Measurements from ENCODE around the gene ARL15.

The ARL15 gene

DNA sequence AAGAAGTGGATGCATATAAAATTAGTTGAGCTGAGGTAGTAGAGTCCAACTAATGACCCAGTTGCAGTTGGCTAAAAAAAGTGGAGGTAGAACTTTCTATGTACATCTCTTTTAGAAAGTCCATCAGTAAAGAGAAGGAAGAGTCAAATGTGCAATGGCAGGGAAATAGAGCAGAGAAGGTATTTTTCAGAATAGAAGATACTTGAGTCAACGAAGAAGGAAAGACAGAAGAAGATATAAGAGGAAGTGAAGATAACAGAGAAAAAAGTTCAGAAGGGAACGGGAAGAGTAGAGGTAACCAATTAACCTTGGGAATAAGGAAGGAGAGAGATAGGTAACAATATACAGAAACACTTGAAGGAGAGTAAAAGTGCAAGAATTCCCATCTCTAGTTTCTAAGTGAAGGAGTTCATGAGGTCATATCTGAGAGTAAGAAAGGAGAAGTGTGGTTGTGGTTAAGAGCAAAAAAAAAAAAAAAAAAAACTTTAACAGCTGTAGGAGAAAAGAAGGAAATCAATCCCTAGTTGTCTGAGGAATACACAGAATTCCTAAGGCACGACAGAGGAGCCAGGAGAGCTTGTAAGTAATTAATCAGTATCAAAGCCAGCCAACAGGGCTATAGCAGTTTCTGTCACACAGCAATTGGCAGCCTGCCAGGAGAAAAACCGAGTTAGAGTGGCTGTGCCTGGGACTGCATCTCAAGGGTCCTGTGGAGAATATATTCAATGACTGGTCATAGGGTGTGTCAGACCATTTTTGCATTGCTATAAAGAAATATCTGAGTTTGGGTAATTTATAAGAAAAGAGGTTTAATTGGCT, 61.0 kb downstream of the ARL15 start:
- DNase-seq (ENCODE audit: low read depth), result no peak

DNA sequence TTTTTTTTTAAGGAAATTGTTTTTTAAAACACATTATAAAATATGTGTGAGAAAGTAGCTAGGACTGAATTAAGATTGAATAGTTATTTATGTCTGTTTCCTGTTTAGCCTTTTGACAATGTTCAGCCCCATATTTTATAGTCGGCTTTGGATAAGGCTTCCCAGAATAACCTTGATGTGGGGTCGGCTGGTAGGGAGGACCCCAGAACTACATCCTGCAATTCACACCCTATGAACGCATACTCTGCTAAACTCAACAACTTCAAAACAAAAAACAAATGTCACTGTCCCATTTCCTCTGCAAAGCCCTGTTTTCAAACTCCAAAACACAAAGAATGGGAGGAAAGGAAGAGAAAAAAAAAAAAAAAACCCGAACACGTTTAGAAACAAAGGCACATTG, 63.1 kb downstream of the ARL15 start:
- no peak for DNase-seq (ENCODE audit: low read depth)

DNA sequence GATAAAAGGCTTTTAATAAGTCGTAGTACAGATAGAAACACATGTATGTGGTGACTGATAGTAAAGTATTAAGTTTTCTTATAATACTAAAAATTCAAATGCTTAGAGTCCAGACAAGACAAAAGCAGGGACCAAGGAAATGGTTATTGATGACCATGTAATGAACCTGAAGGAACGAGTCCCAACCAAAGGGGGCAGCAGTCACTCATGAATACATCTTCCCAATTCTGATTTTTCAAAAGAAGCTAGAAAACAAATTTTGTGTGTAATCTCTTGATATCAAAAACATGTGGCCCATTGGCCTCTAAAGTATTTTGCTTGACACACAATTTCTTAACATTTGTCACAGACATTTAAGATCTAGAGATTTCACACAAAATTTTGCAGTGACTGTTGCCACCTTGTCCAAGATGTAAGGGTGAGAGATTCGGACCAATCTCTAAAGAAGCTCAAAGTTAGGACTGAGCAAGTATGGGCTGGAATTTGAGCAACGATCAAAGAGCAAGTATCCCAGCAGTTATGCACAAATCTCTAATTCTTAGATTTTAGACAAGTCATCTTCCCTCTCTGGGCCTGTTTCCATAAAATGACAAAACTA, 66.8 kb downstream of the ARL15 start:
- no peak for DNase-seq (ENCODE audit: low read depth)

- DNase-seq (ENCODE audit: low read depth), result no peak
Observed at GRCh38 chr5:54242297-54242696, 68.1 kb downstream of the ARL15 start.

DNA sequence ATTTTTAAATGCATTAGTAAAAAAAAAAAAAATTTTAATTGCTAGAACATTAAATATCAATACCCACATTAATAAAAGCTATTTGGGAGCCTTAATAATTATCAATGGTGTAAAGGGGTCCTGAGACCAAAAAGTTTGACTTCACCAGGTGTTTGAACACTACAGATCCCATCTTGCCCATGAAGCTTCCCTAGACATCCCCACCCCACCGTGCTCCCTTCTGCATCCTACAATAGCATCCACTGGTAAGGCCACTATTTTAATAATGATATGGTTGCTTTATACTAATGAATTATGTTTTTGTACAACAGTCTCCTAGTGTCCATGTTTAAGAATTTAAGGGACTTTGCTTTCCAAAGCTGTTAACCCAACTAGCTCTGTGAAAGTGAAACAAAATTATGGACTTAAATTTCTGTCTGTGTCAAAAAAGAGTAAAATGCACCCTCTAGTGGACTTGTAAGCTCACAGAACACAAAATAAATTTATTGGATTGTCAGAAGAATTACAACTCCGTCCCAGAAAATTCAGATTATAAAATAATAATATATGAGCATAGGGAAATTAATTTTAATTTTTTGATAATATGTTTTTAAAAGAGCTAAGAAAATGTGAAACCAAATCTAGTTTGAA, 76.0 kb downstream of the ARL15 start:
- peak; percentile 52 for DNase-seq (ENCODE audit: low read depth)

DNA sequence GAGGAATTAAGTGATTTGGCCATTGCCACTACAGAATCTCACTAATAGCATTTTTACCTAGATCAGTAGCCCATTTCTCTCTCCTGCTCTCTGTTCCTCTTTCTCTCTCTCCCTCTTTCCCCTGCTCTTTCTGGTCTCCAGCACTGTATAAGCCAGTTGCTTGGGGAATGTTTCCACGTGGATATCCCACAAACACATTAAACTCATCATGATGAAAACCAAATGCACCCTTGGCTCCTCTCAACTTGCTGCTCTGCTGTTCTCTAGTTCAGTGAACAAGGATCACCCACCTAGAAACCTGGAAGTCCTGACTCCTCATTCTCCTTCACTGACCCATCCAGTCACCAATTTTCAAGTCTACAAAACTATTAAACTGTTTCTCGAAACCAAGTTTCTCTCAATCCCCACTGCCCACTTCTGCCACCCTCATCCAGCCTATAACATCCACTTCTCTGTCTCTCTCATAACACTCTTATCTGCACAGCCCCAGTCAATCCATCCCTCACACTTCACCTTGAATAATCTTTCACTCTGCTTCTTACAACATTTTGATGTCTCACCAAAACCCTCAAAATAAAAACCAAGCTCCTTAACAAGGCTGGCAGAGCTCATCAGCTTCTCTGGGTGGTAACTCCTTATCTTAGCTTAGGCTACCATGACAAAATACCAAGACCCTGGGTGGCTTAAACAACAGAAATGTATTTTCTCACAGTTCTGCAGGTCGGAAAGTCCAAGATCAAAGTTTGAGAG, 79.3 kb downstream of the ARL15 start:
- DNase-seq (ENCODE audit: low read depth), result no peak

- peak; percentile 33 for DNase-seq (ENCODE audit: low read depth)
Observed at GRCh38 chr5:54229041-54229780, 81.2 kb downstream of the ARL15 start.

DNA sequence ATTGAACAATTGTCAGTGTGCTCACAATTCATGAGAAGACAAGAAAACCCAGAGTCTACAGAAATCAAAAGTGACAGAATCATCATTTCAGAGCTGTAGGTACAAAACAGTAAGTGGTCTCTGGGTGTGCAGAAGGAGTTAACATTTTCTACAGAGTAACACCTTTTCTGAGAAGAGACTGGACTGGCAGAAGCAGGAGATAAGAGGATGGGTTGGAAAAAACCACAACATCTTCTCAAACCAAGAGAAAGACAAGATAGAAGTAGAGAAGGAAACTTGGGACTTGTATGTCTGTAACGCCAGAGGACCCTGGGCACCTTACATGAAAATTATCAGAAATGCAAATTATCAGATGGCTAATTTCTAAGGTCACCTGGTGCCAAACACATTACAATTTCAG, 82.6 kb downstream of the ARL15 start:
- no peak for DNase-seq (ENCODE audit: low read depth)

GRCh38 chr5:54227109-54227508, 83.3 kb downstream of the ARL15 start:
- DNase-seq (ENCODE audit: low read depth), result no peak

GRCh38 chr5:54226215-54226614, 84.2 kb downstream of the ARL15 start:
- DNase-seq (ENCODE audit: low read depth), result no peak

DNA sequence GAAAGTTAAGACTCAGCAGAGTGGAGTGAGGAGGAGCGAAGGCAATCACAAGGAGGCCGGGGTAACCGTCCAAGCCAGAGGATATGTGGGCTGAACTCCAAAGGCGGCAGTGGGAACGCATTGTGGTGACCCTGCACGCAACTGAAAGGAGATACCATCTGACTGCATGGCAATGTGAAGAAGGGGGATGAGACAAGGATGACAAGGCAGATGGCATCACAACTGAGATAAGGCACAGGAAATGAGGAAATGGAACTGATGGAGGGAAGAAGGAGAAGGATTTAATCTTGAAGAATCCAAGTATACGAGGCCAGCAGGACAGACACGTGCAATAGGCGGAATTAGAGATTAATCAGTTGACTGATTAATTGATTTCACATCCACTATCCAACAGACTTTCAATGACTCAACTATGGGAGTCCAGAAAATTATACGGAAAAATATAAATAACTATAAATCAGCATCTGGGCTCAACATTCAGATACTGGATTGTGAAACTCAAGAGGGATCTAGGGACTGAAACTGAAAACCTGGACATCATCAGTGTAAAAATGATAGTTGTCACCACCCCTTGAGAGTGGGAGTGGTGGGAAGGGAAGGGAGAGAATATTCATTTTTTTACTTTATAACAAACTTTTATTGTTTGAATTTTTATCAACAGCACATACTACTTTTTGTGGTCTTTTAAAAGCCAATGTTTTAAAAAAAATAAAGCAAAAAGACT, 86.1 kb downstream of the ARL15 start:
- no peak for DNase-seq (ENCODE audit: low read depth)

- no peak for DNase-seq (ENCODE audit: low read depth)
Observed at GRCh38 chr5:54222336-54222735, 88.0 kb downstream of the ARL15 start.

- DNase-seq (ENCODE audit: low read depth), result no peak
Observed at GRCh38 chr5:54221135-54221534, 89.2 kb downstream of the ARL15 start.

GRCh38 chr5:54220230-54221040, 89.9 kb downstream of the ARL15 start:
- DNase-seq (ENCODE audit: low read depth), result no peak

DNA sequence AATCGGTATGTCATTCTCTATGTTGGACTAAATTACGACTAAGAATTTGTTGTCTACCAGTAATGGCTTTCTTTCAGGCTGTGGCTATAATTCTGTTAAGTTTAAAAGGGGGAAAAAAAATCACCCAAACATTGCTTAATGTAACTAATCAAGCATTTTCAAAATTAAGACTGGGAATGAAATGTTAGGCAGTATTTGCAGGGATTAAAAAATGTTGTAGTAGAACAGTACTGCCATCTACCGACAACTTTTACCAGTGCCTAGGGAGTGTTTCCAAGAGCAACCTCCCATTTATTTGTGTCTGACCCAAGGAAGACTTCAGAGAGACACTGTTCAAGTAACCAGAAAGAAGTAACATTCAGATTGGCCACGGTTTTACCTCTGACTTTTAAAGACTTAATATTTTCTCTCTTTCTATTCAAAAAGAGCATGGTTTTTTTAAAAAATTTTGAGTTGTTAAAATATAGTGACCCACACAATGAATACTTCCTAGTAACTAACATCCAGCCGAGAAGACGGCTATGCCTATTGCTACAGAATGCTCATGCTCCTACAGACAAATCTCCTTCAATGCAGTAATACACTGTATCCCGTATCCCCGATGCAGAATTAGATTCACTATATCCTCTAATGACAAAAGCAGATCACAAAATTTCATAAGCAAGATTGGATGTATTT, 92.4 kb downstream of the ARL15 start:
- DNase-seq (ENCODE audit: low read depth), result peak; percentile 73

GRCh38 chr5:54215233-54215736, 95.1 kb downstream of the ARL15 start:
- DNase-seq (ENCODE audit: low read depth), result no peak

- DNase-seq (ENCODE audit: low read depth), result no peak
Observed at GRCh38 chr5:54214722-54215121, 95.7 kb downstream of the ARL15 start.

DNA sequence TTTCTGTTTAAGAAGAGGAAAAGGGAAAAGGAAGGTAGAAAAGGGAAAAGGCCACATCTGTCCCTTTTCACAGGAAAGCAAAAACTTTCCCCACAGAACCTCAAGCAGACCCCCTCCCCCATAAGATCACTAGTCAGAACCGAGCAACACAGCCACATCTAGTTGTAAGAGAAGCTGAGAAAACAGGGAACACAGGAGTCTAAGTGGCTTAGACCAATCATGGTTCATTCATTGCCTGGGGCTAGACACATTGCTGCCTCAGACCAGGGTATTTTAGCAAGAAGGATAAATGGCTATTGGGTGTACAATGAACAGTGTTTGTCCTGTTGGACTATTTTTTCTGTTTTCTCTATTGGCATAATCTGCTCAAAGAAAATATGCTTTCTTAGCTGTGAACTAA, 98.0 kb downstream of the ARL15 start:
- DNase-seq (ENCODE audit: low read depth), result no peak

DNA sequence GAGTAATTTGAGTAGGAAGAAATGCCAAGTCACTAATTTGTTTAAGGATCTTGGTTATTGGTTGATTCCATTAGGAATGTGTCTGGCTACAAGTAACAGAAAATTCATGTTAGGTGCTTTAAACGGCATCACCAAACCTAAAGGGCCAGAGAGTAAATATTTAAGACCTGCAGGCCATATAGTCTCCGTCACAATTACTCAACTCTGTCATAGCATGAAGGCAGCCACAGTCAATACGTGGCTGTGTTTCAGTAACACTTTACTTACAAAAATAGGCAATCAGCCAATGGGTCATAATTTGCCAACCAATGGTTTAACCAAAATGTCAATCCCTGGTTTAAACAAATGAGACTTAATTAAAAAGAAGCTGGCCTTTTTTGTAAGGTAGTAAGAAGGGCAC, 98.5 kb downstream of the ARL15 start:
- DNase-seq (ENCODE audit: low read depth), result no peak

DNA sequence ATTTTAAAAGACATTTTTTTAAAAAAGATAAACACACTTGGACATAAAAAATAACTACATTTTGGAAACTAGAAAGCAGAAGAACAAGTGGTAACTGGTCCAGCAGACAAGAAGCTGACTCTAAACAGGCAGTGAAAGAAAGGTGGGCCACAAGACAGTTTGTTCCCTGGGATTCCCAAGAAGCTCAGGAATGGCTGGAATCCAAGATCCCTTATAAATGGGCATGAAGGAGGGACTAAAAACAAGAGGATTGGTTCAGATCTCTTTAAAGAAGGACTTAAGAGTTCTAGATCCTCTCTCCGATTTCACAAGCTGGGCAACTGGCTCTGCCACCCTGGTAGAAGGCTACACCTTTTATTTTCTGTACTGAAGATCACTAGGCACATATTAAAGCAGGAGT, 102.8 kb downstream of the ARL15 start:
- DNase-seq (ENCODE audit: low read depth), result no peak
